HEK293 (cell line): ENCODE data around the gene CREB5.

Source experiments
- BCL11A ChIP-seq: fragments of 450-650 bp; formaldehyde crosslinking; IDR thresholded peaks from 2 replicates; pipeline ENCODE4 v1.5.1; 2016; ENCODE audit warnings: low read depth, missing biosample characterization, missing genetic modification characterization
- GLI2 ChIP-seq: fragments of 450-650 bp; formaldehyde crosslinking; IDR thresholded peaks from 2 replicates; pipeline ENCODE4; 2017; ENCODE audit warnings: missing biosample characterization, missing genetic modification characterization, low read depth, borderline replicate concordance
- GLIS2 ChIP-seq: fragments of 450-650 bp; formaldehyde crosslinking; IDR thresholded peaks from 2 replicates; pipeline ENCODE4 v1.5.1; 2016; ENCODE audit warnings: missing biosample characterization, missing genetic modification characterization
- HOXD13 ChIP-seq: sonication (generic); formaldehyde crosslinking; IDR thresholded peaks from 2 replicates; pipeline ENCODE4 v1.8.0; 2022; ENCODE audit warnings: missing genetic modification reagents, borderline replicate concordance
- IKZF3 ChIP-seq: fragments of 450-650 bp; IDR thresholded peaks from 2 replicates; pipeline ENCODE4 v1.5.0; 2018; ENCODE audit warnings: missing biosample characterization, mild to moderate bottlenecking, missing genetic modification characterization, moderate library complexity
- INSM2 ChIP-seq: fragments of 450-650 bp; formaldehyde crosslinking; IDR thresholded peaks from 2 replicates; pipeline ENCODE4 v1.5.1; 2016; ENCODE audit warnings: missing biosample characterization, missing genetic modification characterization
- PRDM2 ChIP-seq: fragments of 450-650 bp; formaldehyde crosslinking; IDR thresholded peaks from 2 replicates; pipeline ENCODE4 v1.5.1; 2016; ENCODE audit warnings: missing biosample characterization, missing genetic modification characterization, borderline replicate concordance
- SALL2 ChIP-seq: fragments of 450-650 bp; formaldehyde crosslinking; IDR thresholded peaks from 2 replicates; pipeline ENCODE4 v1.5.0; 2017; ENCODE audit warnings: missing biosample characterization, mild to moderate bottlenecking, missing genetic modification characterization, borderline replicate concordance
- SP2 ChIP-seq: fragments of 450-650 bp; formaldehyde crosslinking; IDR thresholded peaks from 2 replicates; pipeline ENCODE4 v1.5.1; 2016; ENCODE audit warnings: missing biosample characterization, missing genetic modification characterization
- ZBTB6 ChIP-seq: fragments of 450-650 bp; formaldehyde crosslinking; IDR thresholded peaks from 2 replicates; pipeline ENCODE4 v1.5.1; 2017; ENCODE audit warnings: missing biosample characterization, missing genetic modification characterization
- ZBTB7A ChIP-seq: fragments of 450-650 bp; formaldehyde crosslinking; IDR thresholded peaks from 2 replicates; pipeline ENCODE4 v1.5.1; 2016; ENCODE audit warnings: low read depth, missing biosample characterization, missing genetic modification characterization
- ZFP41 ChIP-seq: fragments of 450-650 bp; formaldehyde crosslinking; IDR thresholded peaks from 2 replicates; pipeline ENCODE4 v1.5.1; 2016; ENCODE audit warnings: missing biosample characterization, missing genetic modification characterization, borderline replicate concordance
- ZIC2 ChIP-seq: fragments of 450-650 bp; formaldehyde crosslinking; IDR thresholded peaks from 2 replicates; pipeline ENCODE4 v1.5.1; 2016; ENCODE audit warnings: missing biosample characterization, missing genetic modification characterization
- ZNF133 ChIP-seq: fragments of 450-650 bp; formaldehyde crosslinking; IDR thresholded peaks from 2 replicates; pipeline ENCODE4 v1.5.1; 2016; ENCODE audit warnings: missing biosample characterization, missing genetic modification characterization
- ZNF157 ChIP-seq: fragments of 450-650 bp; formaldehyde crosslinking; IDR thresholded peaks from 2 replicates; pipeline ENCODE4 v1.5.1; 2016; ENCODE audit warnings: missing biosample characterization, missing genetic modification characterization
- ZNF2 ChIP-seq: fragments of 450-650 bp; formaldehyde crosslinking; IDR thresholded peaks from 2 replicates; pipeline ENCODE4 v1.5.1; 2016; ENCODE audit warnings: missing biosample characterization, missing genetic modification characterization
- ZNF398 ChIP-seq: fragments of 450-650 bp; formaldehyde crosslinking; IDR thresholded peaks from 2 replicates; pipeline ENCODE4 v1.5.1; 2017; ENCODE audit warnings: missing biosample characterization, missing genetic modification characterization
- ZNF513 ChIP-seq: fragments of 450-650 bp; IDR thresholded peaks from 2 replicates; pipeline ENCODE4 v1.5.1; 2018; ENCODE audit warnings: missing biosample characterization, missing genetic modification characterization
- ZNF544 ChIP-seq: fragments of 450-650 bp; formaldehyde crosslinking; IDR thresholded peaks from 2 replicates; pipeline ENCODE4 v1.5.0; 2017; ENCODE audit warnings: missing biosample characterization, missing genetic modification characterization
- ZNF621 ChIP-seq: fragments of 450-650 bp; formaldehyde crosslinking; IDR thresholded peaks from 2 replicates; pipeline ENCODE4 v1.5.1; 2017; ENCODE audit warnings: missing biosample characterization, missing genetic modification characterization
- ZNF623 ChIP-seq: fragments of 450-650 bp; formaldehyde crosslinking; IDR thresholded peaks from 2 replicates; pipeline ENCODE4 v1.5.1; 2016; ENCODE audit warnings: missing biosample characterization, missing genetic modification characterization
- ZNF76 ChIP-seq: fragments of 450-650 bp; formaldehyde crosslinking; IDR thresholded peaks from 2 replicates; pipeline ENCODE4; 2016; ENCODE audit warnings: low read depth, missing biosample characterization, missing genetic modification characterization, borderline replicate concordance
- ZNF791 ChIP-seq: fragments of 450-650 bp; formaldehyde crosslinking; IDR thresholded peaks from 2 replicates; pipeline ENCODE4 v1.5.1; 2016; ENCODE audit warnings: missing biosample characterization, missing genetic modification characterization
- ZNF792 ChIP-seq: fragments of 450-650 bp; formaldehyde crosslinking; IDR thresholded peaks from 2 replicates; pipeline ENCODE4 v1.5.1; 2016; ENCODE audit warnings: missing biosample characterization, missing genetic modification characterization
- ZSCAN16 ChIP-seq: fragments of 450-650 bp; formaldehyde crosslinking; IDR thresholded peaks from 2 replicates; pipeline ENCODE4 v1.5.1; 2016; ENCODE audit warnings: missing biosample characterization, missing genetic modification characterization
- ZSCAN30 ChIP-seq: fragments of 450-650 bp; IDR thresholded peaks from 2 replicates; pipeline ENCODE4 v1.5.1; 2018; ENCODE audit warnings: missing biosample characterization, mild to moderate bottlenecking, missing genetic modification characterization, moderate library complexity

Gene CREB5

GRCh38 chr7:28572321-28573058, 160.2 kb downstream of the CREB5 start (continued):
- no peak for TF ChIP-seq SP2 (tag by site-specific recombination)
- TF ChIP-seq ZNF2: 0 out of 2 replicates have a peak, but pooled peaks have one; percentile 48
- TF ChIP-seq ZNF133 (tag by site-specific recombination): no peak
- peak; percentile 48 for TF ChIP-seq ZSCAN30
- TF ChIP-seq GLI2: peak; percentile 26; the same call in 1 of the 2 replicates
- TF ChIP-seq ZNF791: no peak
- no peak for TF ChIP-seq ZBTB7A (tag by site-specific recombination)
- TF ChIP-seq HOXD13 (CRISPR knock-in tag): peak; percentile 73; the same call in 1 of the 2 replicates
- TF ChIP-seq IKZF3 (tag by site-specific recombination): peak; percentile 94
- 0 out of 2 replicates have a peak, but pooled peaks have one; percentile 24 for TF ChIP-seq BCL11A (tag by site-specific recombination)
- peak; percentile 86 for TF ChIP-seq ZBTB6
- peak; percentile 70 for TF ChIP-seq ZNF398 (tag by site-specific recombination)
- TF ChIP-seq SALL2 (tag by site-specific recombination): no peak
- TF ChIP-seq ZFP41: no peak
- no peak for TF ChIP-seq ZNF157 (tag by site-specific recombination)
- no peak for TF ChIP-seq ZNF544 (tag by site-specific recombination)
- no peak for TF ChIP-seq GLIS2
- no peak for TF ChIP-seq ZSCAN16
- no peak for TF ChIP-seq ZNF623 (tag by site-specific recombination)
- TF ChIP-seq PRDM2 (tag by site-specific recombination): no peak
- no peak for TF ChIP-seq ZNF792 (tag by site-specific recombination)
- peak; percentile 74 for TF ChIP-seq ZIC2 (tag by site-specific recombination)
- no peak for TF ChIP-seq ZNF76 (tag by site-specific recombination)
- no peak for TF ChIP-seq ZNF621 (tag by site-specific recombination)
- 0 out of 2 replicates have a peak, but pooled peaks have one; percentile 28 for TF ChIP-seq INSM2 (tag by site-specific recombination)
- no peak; the same call in 1 of the 2 replicates for TF ChIP-seq ZNF513
